Trophoblast cell (in vitro differentiated cells and primary cell): Measurements from ENCODE around the gene ANKRD50.

Source experiments
- DNase-seq, 2 donors: peaks; one replicate each; pipeline ENCODE4 v3.0.0-alpha.2; 2016
- H2AFZ ChIP-seq: 2 replicates; pipeline ENCODE4 v1.6.1; 2013; ENCODE audit warnings: low read length, moderate library complexity, mild to moderate bottlenecking; ENCODE audit not compliant: insufficient read depth, poor library complexity
- H2AK5ac ChIP-seq: 2 replicates; pipeline ENCODE4 v1.6.1; 2013; ENCODE audit warnings: mild to moderate bottlenecking, low read length
- H2BK120ac ChIP-seq: 2 replicates; pipeline ENCODE4 v1.6.1; 2013; ENCODE audit warnings: low read length, mild to moderate bottlenecking, moderate library complexity; ENCODE audit not compliant: insufficient read depth, poor library complexity
- H2BK12ac ChIP-seq: 2 replicates; pipeline ENCODE4 v1.6.1; 2013; ENCODE audit warnings: mild to moderate bottlenecking, low read length, moderate library complexity
- H2BK5ac ChIP-seq: 2 replicates; pipeline ENCODE4 v1.6.1; 2013; ENCODE audit warnings: low read length, low read depth, moderate library complexity, mild to moderate bottlenecking; ENCODE audit not compliant: poor library complexity
- H3K14ac ChIP-seq: 2 replicates; pipeline ENCODE4 v1.6.1; 2013; ENCODE audit warnings: mild to moderate bottlenecking, low read length
- H3K18ac ChIP-seq: 2 replicates; pipeline ENCODE4 v1.6.1; 2013; ENCODE audit warnings: mild to moderate bottlenecking, low read length
- H3K23ac ChIP-seq: 2 replicates; pipeline ENCODE4 v1.6.1; 2013; ENCODE audit warnings: low read length
- H3K27ac ChIP-seq: 2 replicates; pipeline ENCODE4 v1.5.1; 2013; ENCODE audit warnings: low read depth, mild to moderate bottlenecking, inconsistent platforms, low read length, moderate library complexity
- H3K27me3 ChIP-seq: 2 replicates; pipeline ENCODE4 v1.6.1; 2013; ENCODE audit warnings: inconsistent platforms, mild to moderate bottlenecking, low read length, moderate library complexity; ENCODE audit not compliant: insufficient read depth
- H3K36me3 ChIP-seq, 2 experiments: 1 replicate in 1 of 2; 2 replicates in 1 of 2; pipeline ENCODE4 v1.6.1; 2013; ENCODE audit warnings: low read length in 2 of 2, mild to moderate bottlenecking in 2 of 2, moderate library complexity in 1 of 2; ENCODE audit not compliant: insufficient read depth in 2 of 2, control insufficient read depth in 1 of 2
- H3K4ac ChIP-seq: 2 replicates; pipeline ENCODE4 v1.6.1; 2013; ENCODE audit warnings: low read depth, mild to moderate bottlenecking, low read length, moderate library complexity
- H3K4me1 ChIP-seq, 2 experiments: 1 replicate in 1 of 2; 2 replicates in 1 of 2; pipeline ENCODE4 v1.6.1; 2013; ENCODE audit warnings: low read length in 2 of 2, mild to moderate bottlenecking in 2 of 2, moderate library complexity in 1 of 2; ENCODE audit not compliant: insufficient read depth in 2 of 2, control insufficient read depth in 1 of 2
- H3K4me2 ChIP-seq: 2 replicates; pipeline ENCODE4 v1.6.1; 2013; ENCODE audit warnings: inconsistent platforms, mild to moderate bottlenecking, low read length, moderate library complexity
- H3K4me3 ChIP-seq: 2 replicates; pipeline ENCODE4 v1.5.1; 2013; ENCODE audit warnings: mild to moderate bottlenecking, low read depth, low read length, inconsistent platforms
- H3K79me1 ChIP-seq: one replicate; pipeline ENCODE4 v1.6.1; 2013; ENCODE audit warnings: low read length
- H3K79me2 ChIP-seq: 2 replicates; pipeline ENCODE4 v1.6.1; 2013; ENCODE audit warnings: low read length, mild to moderate bottlenecking; ENCODE audit not compliant: control insufficient read depth, insufficient read depth, poor library complexity
- H3K9ac ChIP-seq: 2 replicates; pipeline ENCODE4 v1.6.1; 2013; ENCODE audit warnings: mild to moderate bottlenecking, low read length
- H3K9me3 ChIP-seq: 2 replicates; pipeline ENCODE4 v1.6.1; 2013; ENCODE audit warnings: low read depth, mild to moderate bottlenecking, control low read depth, inconsistent platforms, low read length; ENCODE audit not compliant: insufficient read depth
- H4K12ac ChIP-seq: 2 replicates; pipeline ENCODE4 v1.6.1; 2013; ENCODE audit warnings: low read depth, mild to moderate bottlenecking, low read length, moderate library complexity
- H4K8ac ChIP-seq: 2 replicates; pipeline ENCODE4 v1.6.1; 2013; ENCODE audit warnings: low read depth, mild to moderate bottlenecking, low read length, moderate library complexity
- H4K91ac ChIP-seq: one replicate; pipeline ENCODE4 v1.6.1; 2013; ENCODE audit warnings: low read depth, mild to moderate bottlenecking, low read length, moderate library complexity
- WGBS: extraction: QIAGEN DNeasy Blood & Tissue Kit; methylation state at CpG from one replicate; pipeline ENCODE4 v1.1.7; 2013; ENCODE audit warnings: missing lambda C conversion rate; ENCODE audit not compliant: insufficient read length, insufficient coverage; ENCODE audit errors: extremely low coverage; 5-methylcytosine and 5-hydroxymethylcytosine counted together

Gene ANKRD50

GRCh38 chr4:124696182-124696581 is 16.4 kb downstream of the ANKRD50 start:
- H3K27ac ChIP-seq: no peak overlapping the region

GRCh38 chr4:124694946-124695598 is 17.5 kb downstream of the ANKRD50 start:
- peaks cover 2 to 3% of the 10 kb centered on the region in 2 experiments for H3K4me1 ChIP-seq
- H3K9ac ChIP-seq: no peak overlapping the region
- H3K9me3 ChIP-seq: no peaks in the 10 kb centered on the region
- no peak overlapping the region for H2AK5ac ChIP-seq
- H3K79me2 ChIP-seq: peaks cover 2% of the 10 kb centered on the region
- no CpG with 5 or more reads among the region's 6 CpGs for WGBS
- H3K79me1 ChIP-seq: no peaks in the 10 kb centered on the region
- no peaks in the 10 kb centered on the region for H3K27me3 ChIP-seq
- H2BK12ac ChIP-seq: no peak overlapping the region
- H2BK120ac ChIP-seq: no peak overlapping the region
- no peak overlapping the region for H4K8ac ChIP-seq
- H3K4me3 ChIP-seq: no peak overlapping the region
- no peak overlapping the region for H3K4me2 ChIP-seq
- no peak overlapping the region for H3K18ac ChIP-seq
- no peak overlapping the region for H3K23ac ChIP-seq
- H4K12ac ChIP-seq: no peak overlapping the region
- H3K4ac ChIP-seq: peak overlapping the region; percentile 86
- no peak overlapping the region for H2AFZ ChIP-seq
- H3K14ac ChIP-seq: no peak overlapping the region
- peaks cover 2% of the 10 kb centered on the region in 2 experiments for H3K36me3 ChIP-seq
- no peak overlapping the region for H2BK5ac ChIP-seq
- DNase-seq: no peak
- H4K91ac ChIP-seq: no peak overlapping the region
- no peak overlapping the region for H3K27ac ChIP-seq

More at GRCh38 chr4:124696182-124696581, 16.4 kb downstream of the ANKRD50 start:
- H3K23ac ChIP-seq: no peak overlapping the region
- no peak overlapping the region for H4K91ac ChIP-seq
- no peak overlapping the region for H2BK120ac ChIP-seq
- H3K14ac ChIP-seq: no peak overlapping the region
- no peaks in the 10 kb centered on the region for H3K79me1 ChIP-seq
- H2BK12ac ChIP-seq: no peak overlapping the region
- no peak overlapping the region for H2AFZ ChIP-seq
- no peak overlapping the region for H2AK5ac ChIP-seq
- no peaks in the 10 kb centered on the region for H3K27me3 ChIP-seq
- no peak overlapping the region for H3K9ac ChIP-seq
- no peak overlapping the region for H4K12ac ChIP-seq
- no peak overlapping the region for H2BK5ac ChIP-seq
- H3K36me3 ChIP-seq: peaks cover 6 to 9% of the 10 kb centered on the region in 2 experiments
- H4K8ac ChIP-seq: no peak overlapping the region
- no peak overlapping the region for H3K4me2 ChIP-seq
- no peak overlapping the region for H3K4ac ChIP-seq
- peaks cover 2% of the 10 kb centered on the region for H3K79me2 ChIP-seq
- no peak for DNase-seq
- H3K9me3 ChIP-seq: no peaks in the 10 kb centered on the region
- H3K4me3 ChIP-seq: no peak overlapping the region
- peaks cover 2 to 3% of the 10 kb centered on the region in 2 experiments for H3K4me1 ChIP-seq
- H3K18ac ChIP-seq: no peak overlapping the region

DNA sequence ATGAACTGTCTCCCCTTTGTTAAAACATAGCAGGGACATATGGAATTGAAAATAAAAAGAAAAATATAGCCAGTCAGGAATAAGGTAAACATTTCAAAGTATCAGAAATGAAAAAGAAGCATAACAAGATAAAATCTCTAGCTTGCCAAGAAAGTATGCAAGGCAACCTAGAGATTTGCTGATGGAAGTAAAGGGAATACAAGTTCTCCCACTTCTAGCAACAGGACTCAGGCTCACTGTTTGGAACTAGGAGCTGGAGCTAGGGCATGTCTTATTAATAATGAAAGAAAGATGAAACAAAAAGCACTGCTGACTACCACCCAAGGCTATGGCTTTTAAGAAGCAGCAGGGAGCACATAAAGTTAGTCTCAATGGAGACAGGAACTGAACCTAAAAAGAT is 18.2 kb downstream of the ANKRD50 start:
- H2AFZ ChIP-seq: no peak overlapping the region
- H3K4me1 ChIP-seq: peaks cover 2 to 3% of the 10 kb centered on the region in 2 experiments

DNA sequence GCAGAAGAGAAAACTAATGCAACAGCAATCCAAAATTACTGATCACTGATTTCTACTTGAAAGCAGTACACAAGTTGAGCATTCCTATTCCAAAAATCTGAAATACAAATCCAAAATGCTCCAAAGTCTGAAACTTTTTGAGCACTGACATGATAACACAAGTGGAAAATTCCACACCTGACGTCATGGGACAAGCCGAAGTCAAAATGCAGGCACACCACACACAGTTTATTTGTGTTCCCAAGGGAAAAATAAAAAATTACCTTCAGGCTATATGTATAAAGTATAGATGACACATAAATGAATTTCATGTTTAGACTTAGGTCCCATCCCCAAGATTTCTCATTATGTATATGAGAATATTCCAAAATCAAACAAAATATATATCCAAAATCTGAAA is 20.7 kb downstream of the ANKRD50 start:
- Histone ChIP-seq H2AK5ac (no peak overlapping the region), H3K27me3 (no peaks in the 10 kb centered on the region), H2BK5ac (no peak overlapping the region), H3K9me3 (no peaks in the 10 kb centered on the region), H3K4ac (no peak overlapping the region), H3K9ac (no peak overlapping the region), H3K36me3 (peaks cover 0 to 2% of the 10 kb centered on the region in 2 experiments), H3K23ac (no peak overlapping the region), H3K14ac (no peak overlapping the region), H3K4me3 (no peak overlapping the region), H4K12ac (no peak overlapping the region), H4K91ac (no peak overlapping the region), H3K4me2 (no peak overlapping the region), H2AFZ (no peak overlapping the region), H2BK120ac (no peak overlapping the region), H3K79me2 (peaks cover 2% of the 10 kb centered on the region), H4K8ac (no peak overlapping the region), H3K79me1 (no peaks in the 10 kb centered on the region), H2BK12ac (no peak overlapping the region), H3K18ac (no peak overlapping the region), H3K27ac (no peak overlapping the region), H3K4me1 (peaks cover 2 to 3% of the 10 kb centered on the region in 2 experiments)
- peak in 1 of 2 donors; percentile 50 for DNase-seq
- WGBS: no CpG with 5 or more reads among the region's 2 CpGs

More for the DNA sequence above, 18.2 kb downstream of the ANKRD50 start:
- H4K12ac ChIP-seq: no peak overlapping the region
- no peak overlapping the region for H3K4ac ChIP-seq
- H3K36me3 ChIP-seq: peaks cover 2% of the 10 kb centered on the region in 2 experiments
- no peak overlapping the region for H4K91ac ChIP-seq
- no peaks in the 10 kb centered on the region for H3K27me3 ChIP-seq
- H3K4me2 ChIP-seq: no peak overlapping the region
- H2AK5ac ChIP-seq: no peak overlapping the region
- H4K8ac ChIP-seq: no peak overlapping the region
- no peak overlapping the region for H3K9ac ChIP-seq
- H2BK12ac ChIP-seq: no peak overlapping the region
- no peak overlapping the region for H2BK5ac ChIP-seq
- H3K18ac ChIP-seq: no peak overlapping the region
- H3K79me2 ChIP-seq: peaks cover 2% of the 10 kb centered on the region
- H3K14ac ChIP-seq: no peak overlapping the region
- DNase-seq: peak in 1 of 2 donors; percentile 59
- H3K27ac ChIP-seq: no peak overlapping the region
- H3K23ac ChIP-seq: no peak overlapping the region
- H2BK120ac ChIP-seq: no peak overlapping the region
- no peaks in the 10 kb centered on the region for H3K79me1 ChIP-seq
- H3K9me3 ChIP-seq: no peaks in the 10 kb centered on the region
- no peak overlapping the region for H3K4me3 ChIP-seq
